ENCODE measurements around the gene MAN2B1.

DNA sequence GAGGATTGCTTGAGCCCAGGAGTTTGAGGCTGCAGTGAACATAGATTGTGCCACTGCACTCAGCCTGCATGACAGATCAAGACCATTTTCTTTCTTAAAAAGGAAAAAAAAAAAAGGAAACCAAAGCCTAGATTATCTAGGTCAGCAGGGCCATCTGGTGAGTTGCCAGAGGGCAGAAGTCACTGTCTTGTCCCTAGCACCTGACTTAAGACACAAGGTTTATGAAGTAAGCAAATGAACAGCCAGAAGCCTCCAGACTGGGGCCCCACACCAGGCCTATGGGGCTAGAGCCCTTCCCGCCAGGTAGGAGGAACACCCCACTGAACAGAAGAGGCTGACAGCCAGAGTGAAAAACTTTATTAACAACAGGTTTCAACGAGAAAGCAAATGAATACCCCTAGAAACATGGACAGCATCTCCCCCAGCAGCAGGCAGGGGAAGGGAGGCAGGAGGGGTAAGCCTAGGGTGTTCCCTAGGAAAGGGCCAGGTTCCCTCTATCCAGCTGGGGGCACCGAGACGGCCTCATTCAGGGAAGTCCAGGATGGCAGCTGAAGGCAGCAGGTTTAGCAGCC, 1.3 kb upstream of the MAN2B1 start:
- TF ChIP-seq GATA2 (IDR thresholded peaks at IDR 0.05; ENCODE audit: low read depth, low read length): no peak
- TF ChIP-seq GATA3 (IDR thresholded peaks at IDR 0.05; ENCODE audit: low read depth, low read length): no peak
